GM18870 (cell line): ENCODE data around the gene OR13C9.
A peak's percentile ranks its signal among the peaks of the same experiment; 100 is the strongest.
"Not testable (repeated sequence)": the region's sequence is repeated elsewhere in the genome, so short reads cannot be mapped to it uniquely, and the experiment has no call there.

ENCODE experiments used
- ATAC-seq: cut with Tn5 transposase; IDR thresholded peaks from one replicate; pipeline ENCODE4 v1.9.1; 2021; ENCODE audit warnings: moderate library complexity; ENCODE audit not compliant: unreplicated experiment

The OR13C9 gene

GRCh38 chr9:104618104-104618503 lies at the start of gene OR13C9:
Gene OR13C9, minus strand, starts transcription at chr9:104618204. Its CDS starts 0 bp downstream, at chr9:104618204.
- no peak for ATAC-seq

GRCh38 chr9:104658496-104659195 lies 40.6 kb upstream of the OR13C9 start:
- no peak for ATAC-seq

GRCh38 chr9:104635456-104635855 lies 17.5 kb upstream of the OR13C9 start:
- no peak for ATAC-seq

GRCh38 chr9:104633976-104634520 lies 16.0 kb upstream of the OR13C9 start:
- ATAC-seq: no peak

GRCh38 chr9:104625964-104626363 lies 8.0 kb upstream of the OR13C9 start:
- ATAC-seq: not testable (repeated sequence)

- ATAC-seq: no peak
Measured at GRCh38 chr9:104617418-104617817, 586 bp downstream of the OR13C9 start.

GRCh38 chr9:104611213-104611612 lies 6.8 kb downstream of the OR13C9 start:
- no peak for ATAC-seq

- ATAC-seq: no peak
Measured at GRCh38 chr9:104608336-104608735, 9.7 kb downstream of the OR13C9 start.

GRCh38 chr9:104606152-104606551 lies 11.9 kb downstream of the OR13C9 start:
- no peak for ATAC-seq

GRCh38 chr9:104605527-104605926 lies 12.5 kb downstream of the OR13C9 start, which contains the start of gene OR13C2:
Gene OR13C2, minus strand, starts transcription at chr9:104605627. Its CDS starts 0 bp downstream, at chr9:104605627.
- ATAC-seq: not testable (repeated sequence)

GRCh38 chr9:104604801-104605200 lies 13.2 kb downstream of the OR13C9 start:
- ATAC-seq: peak; percentile 61

- not testable (repeated sequence) for ATAC-seq
Measured at GRCh38 chr9:104599313-104599712, 18.7 kb downstream of the OR13C9 start, which contains the start of gene OR13C5. Gene OR13C5, minus strand, starts transcription at chr9:104599413. Its CDS starts 0 bp downstream, at chr9:104599413.

- not testable (repeated sequence) for ATAC-seq
Measured at GRCh38 chr9:104598749-104599148, 19.3 kb downstream of the OR13C9 start.

- ATAC-seq: no peak
Measured at GRCh38 chr9:104589626-104590025, 28.4 kb downstream of the OR13C9 start.

GRCh38 chr9:104586496-104587180 lies 31.4 kb downstream of the OR13C9 start:
- ATAC-seq: no peak

GRCh38 chr9:104580562-104580961 lies 37.4 kb downstream of the OR13C9 start:
- no peak for ATAC-seq

GRCh38 chr9:104577263-104577662 lies 40.7 kb downstream of the OR13C9 start:
- no peak for ATAC-seq

- ATAC-seq: no peak
Measured at GRCh38 chr9:104575456-104575855, 42.5 kb downstream of the OR13C9 start.

- ATAC-seq: no peak
Measured at GRCh38 chr9:104572612-104573011, 45.4 kb downstream of the OR13C9 start.

GRCh38 chr9:104568868-104569267 lies 49.1 kb downstream of the OR13C9 start, which contains the start of gene OR13C8:
Gene OR13C8, plus strand, starts transcription at chr9:104569168. Its CDS starts 0 bp downstream, at chr9:104569168.
- ATAC-seq: no peak
